Inflammatory macrophage treated with lipopolysaccharide for 4 hours (primary cell): ENCODE measurements around the gene SYNGAP1.
"Not testable (repeated sequence)": the region's sequence is repeated elsewhere in the genome, so short reads cannot be mapped to it uniquely, and the experiment has no call there.

Experiments used
- DNase-seq: peaks from one replicate; pipeline ENCODE4 v3.0.0-alpha.2; 2020

SYNGAP1 gene

GRCh38 chr6:33419580-33420490 lies at the start of gene SYNGAP1:
TSS of gene SYNGAP1 (plus strand) at chr6:33420065. CDS start at chr6:33420265, 200 bp downstream.
- DNase-seq: no peak

DNA sequence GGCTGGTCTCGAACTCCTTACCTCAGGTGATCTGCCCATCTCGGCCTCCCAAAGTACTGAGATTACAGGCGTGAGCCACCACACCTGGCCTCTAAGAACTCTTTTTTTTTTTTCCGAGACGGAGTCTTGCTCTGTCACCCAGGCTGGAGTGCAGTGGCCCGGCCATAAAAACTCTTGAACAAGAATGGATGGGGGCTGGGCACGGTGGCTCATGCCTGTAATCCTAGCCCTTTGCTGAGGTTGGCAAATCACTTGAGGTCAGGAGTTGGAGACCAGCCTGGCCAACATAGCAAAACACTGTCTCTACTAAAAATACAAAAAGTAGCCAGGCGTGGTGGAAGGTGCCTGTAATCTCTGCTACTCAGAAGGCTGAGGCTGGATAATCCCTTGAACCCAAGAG lies 48.0 kb upstream of the SYNGAP1 start:
- DNase-seq: not testable (repeated sequence)

GRCh38 chr6:33372526-33373123 lies 47.2 kb upstream of the SYNGAP1 start:
- peak; percentile 12 for DNase-seq

DNA sequence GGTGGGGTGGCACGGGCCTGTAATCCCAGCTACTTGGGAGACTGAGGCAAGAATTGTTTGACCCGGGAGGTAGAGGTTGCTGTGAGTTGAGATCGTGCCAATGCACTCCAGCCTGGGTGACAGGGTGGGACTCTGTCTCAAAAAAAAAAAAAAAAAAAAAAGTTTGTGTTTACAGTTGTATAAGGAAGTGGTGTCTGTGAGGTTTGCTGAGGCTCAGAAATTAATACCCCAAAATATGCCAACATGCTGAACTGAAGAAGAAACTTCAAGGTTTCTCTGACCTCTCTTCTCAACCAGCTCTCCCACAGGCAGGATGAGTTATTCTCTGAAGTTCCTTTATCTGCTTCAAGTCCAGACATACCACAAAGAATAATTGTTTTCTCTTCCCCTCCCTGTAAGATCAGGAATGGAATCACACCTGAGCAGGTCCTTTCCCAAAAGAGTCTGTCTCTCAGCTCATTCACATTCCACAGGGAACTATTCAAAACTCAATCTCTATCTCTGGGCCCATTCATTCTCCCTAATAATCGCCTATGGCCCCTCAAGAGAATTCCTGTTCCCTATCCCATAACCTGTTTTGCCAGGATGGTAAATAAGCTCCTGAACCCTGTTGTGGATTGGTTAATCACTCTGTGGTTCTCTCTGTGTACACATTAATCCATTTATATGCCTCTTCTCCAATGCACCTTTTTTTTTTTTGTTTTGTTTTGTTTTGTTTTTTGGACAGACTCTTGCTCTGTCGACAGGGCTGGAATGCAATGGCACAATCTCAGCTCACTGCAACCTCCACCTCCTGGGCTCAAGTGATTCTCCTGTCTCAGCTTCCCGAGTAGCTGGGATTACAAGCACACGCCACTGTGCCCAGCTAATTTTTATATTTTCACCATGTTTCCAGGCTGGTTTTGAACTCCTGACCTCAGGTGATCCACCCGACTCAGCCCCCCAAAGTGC lies 45.6 kb upstream of the SYNGAP1 start:
- no peak for DNase-seq

- peak; percentile 79 for DNase-seq
Measured at GRCh38 chr6:33375143-33375671, 44.7 kb upstream of the SYNGAP1 start.

GRCh38 chr6:33377171-33377570 lies 42.7 kb upstream of the SYNGAP1 start:
- peak; percentile 14 for DNase-seq

GRCh38 chr6:33379184-33379583 lies 40.7 kb upstream of the SYNGAP1 start:
- DNase-seq: not testable (repeated sequence)

DNA sequence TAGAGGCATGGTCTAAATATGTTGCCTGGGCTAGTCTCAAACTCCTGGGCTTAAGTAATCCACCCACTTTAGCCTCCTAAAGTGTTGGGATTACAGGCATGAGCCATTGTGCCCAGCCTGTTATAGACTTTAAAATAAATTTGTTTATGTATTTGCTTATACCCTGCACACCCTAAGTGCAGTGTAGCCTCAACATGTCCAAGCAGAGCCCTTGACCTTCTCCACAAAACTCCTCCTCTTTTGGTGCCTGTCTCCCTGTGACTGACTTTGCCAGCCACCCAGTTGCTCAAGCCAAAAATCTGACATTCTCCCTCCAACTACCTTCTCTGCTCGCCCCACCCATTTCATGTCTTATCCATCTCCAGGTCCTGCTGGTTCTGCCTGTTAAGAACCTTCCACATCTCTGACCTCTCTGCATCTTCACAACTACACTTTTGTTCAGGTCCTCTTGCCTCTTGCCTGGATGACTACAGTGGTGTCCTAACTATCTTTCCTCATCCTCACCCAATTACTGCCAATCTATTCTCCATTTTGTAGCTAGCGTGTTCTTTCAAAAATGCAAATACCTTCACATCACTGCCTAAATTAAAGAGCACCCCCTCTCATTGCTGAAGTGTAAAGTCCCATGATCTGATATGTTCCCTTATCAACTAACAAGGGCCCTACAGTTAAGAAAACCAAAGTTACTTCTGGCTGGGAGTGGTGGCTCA lies 39.4 kb upstream of the SYNGAP1 start:
- no peak for DNase-seq

DNA sequence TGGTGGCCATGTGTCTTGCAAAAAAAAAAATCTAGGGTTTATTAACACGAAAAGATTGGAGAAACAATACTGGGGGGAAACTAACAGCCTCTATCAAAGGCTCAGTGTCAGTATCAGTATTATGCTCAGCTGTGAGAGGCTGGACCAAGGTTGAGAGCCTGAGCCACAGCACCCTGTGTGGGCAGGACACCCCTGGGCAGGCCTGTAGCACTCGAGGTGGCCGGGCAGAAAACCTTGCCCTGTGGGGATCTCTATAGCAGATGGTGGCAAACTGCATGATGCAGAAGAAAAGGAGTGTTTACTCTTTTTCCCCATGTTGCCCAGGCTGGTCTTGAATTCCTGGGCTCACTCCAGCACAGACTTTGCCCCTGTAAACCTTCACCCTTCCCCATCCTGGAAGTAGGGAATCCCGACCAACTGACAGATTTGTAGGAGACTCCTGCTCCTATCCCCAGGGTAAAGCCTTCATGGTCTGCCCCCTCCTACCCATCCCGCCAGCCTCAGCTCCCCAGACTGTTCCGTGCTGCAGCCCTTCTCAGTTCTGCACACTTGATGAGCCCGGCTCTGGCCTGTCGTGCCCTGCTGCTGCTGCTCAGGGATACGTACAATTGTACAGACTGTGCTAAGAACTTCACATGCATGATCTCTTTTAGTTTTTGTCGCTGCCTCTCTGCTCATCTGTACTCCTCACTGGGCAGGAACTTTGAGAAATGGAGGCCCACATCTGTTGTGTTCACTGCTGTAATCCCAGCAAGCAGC lies 36.3 kb upstream of the SYNGAP1 start:
- no peak for DNase-seq

- DNase-seq: peak; percentile 34
Measured at GRCh38 chr6:33384581-33385020, 35.3 kb upstream of the SYNGAP1 start.

- DNase-seq: no peak
Measured at GRCh38 chr6:33390173-33390572, 29.7 kb upstream of the SYNGAP1 start.

DNA sequence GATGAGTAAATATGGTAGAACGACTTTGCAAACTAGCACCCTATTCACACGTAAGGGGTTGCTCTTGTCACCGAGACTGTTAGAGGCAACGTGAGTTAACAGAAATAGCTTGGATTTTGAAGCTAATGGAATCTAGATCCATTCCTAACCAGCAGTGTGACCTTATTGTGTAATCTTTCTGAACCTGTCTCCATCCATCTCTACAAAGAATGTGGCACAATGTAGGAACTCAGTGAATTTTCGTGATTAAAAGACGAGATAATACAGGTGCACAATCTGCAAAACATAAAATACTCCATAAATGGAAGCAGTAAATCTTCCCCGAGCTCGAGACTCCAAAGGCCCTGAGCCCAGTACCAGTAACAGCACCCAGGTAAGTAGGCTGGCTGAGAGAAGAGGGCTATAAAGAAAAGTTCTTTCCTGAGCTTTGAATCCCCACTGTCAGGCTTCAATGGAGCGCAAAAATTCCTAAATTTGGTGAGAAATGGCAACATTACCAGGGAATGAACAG lies 29.0 kb upstream of the SYNGAP1 start:
- no peak for DNase-seq

GRCh38 chr6:33391278-33391921 lies 28.5 kb upstream of the SYNGAP1 start, which contains the start of gene KIFC1:
TSS of gene KIFC1 (plus strand) at chr6:33391823. CDS start at chr6:33391986, 163 bp downstream.
- DNase-seq: peak; percentile 100

DNA sequence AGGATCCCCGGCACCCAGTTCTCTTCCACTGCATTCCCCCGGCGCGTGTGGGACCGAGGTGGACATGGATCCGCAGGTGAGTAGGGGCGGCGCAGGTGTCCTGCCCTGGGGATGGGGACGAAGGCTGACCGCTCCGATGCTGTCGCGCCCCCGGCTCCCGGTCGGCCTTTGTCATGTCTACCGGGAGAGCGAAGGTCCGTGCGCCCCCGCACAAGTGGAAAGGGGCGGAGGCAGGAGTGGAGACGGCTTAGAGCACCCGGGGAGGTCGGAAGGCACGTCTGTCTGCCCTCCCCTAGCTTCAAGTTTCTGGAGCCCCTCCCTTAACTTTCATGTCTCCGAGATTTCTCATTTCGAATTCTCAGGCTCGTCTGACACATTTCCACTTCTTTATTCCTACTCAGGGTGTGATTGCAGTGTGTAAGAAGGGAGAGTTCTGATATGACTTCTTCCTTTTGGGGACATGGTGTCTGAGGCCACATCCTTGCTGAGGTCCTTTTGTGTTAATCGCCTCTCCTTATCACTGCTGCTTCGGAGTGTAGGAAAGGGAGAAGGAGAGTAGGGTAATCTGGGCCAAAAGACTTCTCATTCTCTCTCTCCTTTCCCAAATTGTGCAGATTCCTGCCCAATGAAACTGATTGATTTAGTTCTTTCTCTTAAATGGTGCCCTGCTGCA lies 27.8 kb upstream of the SYNGAP1 start:
- DNase-seq: peak; percentile 64

DNA sequence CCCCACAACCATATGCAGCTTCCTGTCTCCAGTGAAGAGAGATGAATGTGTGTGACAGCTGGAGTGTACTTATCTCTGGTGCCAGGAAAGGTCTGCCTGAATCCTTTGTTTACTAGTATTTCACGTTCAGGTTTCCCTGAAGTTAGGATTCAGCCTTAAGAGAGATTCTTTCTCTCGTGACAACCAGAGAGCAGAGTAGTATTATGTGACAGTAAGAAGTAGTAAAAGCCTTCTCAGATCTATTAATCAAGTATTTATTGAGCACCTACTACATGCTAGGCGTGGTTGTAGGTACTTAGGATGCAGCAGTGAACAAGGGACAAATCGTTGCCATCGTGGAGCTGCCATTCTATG lies 27.3 kb upstream of the SYNGAP1 start:
- DNase-seq: no peak

- no peak for DNase-seq
Measured at GRCh38 chr6:33392979-33393378, 26.9 kb upstream of the SYNGAP1 start.

DNA sequence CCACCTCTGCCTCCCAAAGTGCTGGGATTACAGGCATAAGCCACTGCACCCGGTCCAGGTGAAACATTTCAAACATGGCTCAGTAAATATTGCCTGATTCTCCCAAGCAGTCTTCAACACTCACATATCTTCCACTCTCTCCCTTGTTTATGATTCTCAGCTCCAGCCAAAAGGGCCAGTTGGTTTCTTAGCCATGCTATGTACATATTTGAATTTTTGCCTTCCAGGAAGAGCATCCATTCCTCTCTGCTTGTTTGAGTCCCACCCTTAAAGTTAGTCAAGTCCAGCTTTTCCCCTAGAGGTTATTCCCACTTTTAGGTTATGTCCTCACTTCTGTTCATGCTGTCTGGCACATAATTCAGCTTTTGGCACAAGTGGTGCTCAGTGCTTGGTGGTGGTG lies 22.3 kb upstream of the SYNGAP1 start:
- DNase-seq: no peak

DNA sequence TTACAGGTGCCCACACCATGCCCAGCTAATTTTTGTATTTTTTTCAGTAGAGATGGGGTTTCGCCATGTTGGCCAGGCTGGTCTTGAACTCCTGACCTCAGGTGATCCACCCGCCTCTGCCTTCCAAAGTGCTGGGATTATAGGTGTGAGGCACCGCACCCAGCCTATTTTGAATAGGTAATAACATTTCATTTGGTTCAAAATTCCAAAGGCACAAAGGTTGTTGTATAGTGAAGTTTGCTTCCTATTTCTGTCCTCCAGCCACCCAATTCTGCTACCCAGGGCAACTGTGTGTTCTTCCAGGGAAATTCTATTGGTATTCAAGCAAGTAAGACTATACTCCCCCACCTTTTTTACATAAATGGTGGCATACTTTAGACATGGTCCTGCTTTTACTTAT lies 21.3 kb upstream of the SYNGAP1 start:
- DNase-seq: not testable (repeated sequence)

DNA sequence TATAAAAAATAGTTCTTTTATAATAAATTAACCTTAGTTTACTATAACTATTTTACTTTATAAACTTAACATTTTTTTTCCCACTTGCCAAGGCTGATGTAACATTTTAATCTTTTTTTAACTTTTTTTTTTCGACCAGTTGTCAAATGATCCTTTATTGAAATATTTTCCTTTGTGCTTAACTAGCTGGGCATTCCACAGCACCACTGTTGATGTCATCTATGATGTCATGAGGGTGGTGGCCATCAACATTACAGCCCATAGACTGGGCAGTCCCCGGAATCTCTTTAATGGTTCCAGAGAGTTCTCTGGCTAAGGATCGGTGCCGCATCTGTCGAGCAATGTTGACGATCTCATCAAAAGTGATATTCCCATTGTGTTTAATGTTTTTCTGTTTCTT lies 20.0 kb upstream of the SYNGAP1 start:
- not testable (repeated sequence) for DNase-seq

- DNase-seq: no peak
Measured at GRCh38 chr6:33404884-33405283, 15.0 kb upstream of the SYNGAP1 start.
